GM19351 (cell line): Measurements from ENCODE around the gene TPP1.

Experiments
- ATAC-seq: cut with Tn5 transposase; IDR thresholded peaks from one replicate; pipeline ENCODE4 v1.9.1; 2021; ENCODE audit warnings: mild to moderate bottlenecking, moderate library complexity; ENCODE audit not compliant: unreplicated experiment

TPP1 gene

DNA sequence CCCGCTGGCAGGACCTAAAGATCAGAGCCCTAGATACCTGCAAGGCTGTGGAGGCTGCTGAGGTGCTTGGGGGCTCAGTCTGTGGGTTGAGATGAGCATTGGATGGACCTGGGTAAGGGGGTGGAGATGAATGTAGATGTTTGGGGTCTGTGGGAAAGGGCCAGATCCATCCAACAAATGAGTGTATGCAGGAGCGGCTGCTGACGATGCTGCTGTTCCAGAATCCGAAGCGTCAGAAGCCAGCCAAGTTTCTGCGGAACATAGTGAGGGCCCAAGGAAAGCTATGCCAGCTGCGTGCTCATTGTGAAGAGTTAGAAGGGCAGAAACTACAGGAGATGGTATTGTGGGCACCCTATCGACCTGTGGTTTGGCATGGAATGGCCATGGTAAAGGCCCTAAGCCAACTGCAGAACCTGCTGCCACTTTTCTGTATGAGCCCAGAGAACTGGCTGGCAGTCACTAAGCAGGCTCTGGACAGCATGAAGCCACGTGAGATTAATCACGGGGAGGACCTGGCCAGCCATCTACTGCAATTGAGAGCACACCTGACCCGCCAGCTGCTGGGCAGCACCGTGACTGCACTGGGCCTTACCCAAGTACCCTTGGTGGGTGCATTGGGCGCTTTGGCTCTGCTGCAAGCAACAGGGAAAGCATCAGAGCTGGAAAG is 52.4 kb downstream of the TPP1 start:
- no peak for ATAC-seq

DNA sequence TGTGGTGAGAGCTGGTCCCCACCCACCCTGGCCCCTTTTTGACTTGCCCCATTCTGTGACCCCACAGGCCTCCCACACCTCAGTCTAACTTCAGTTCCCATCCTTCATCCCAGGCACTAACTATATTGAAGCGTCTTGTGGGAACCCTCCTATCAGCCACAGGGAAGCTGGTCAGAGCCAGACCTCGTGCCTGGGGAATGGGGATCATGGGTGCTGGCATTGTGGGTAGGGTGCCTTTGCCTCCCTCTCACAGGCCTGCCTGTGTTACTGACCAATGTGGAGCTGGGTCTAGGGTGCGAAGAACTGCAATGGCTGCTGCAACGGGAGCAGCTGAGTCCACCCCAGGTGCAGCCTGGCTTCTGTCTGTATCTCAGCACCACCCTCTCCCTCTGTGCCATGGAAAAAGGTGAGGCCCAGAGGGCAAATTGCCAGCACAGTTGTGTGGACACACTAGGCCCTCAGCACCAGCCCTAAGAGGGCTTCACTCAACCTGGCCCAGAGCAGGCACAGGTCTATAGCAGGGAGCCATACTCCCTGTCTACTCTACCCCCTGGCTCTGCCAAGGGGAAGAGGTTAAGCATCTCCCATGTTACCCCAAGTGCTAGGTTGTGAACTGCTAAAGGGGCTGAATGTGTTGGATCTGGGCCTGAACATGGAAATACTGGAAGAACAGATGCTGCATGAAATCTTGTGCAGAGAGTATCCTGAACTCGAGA is 53.1 kb downstream of the TPP1 start:
- ATAC-seq = no peak

DNA sequence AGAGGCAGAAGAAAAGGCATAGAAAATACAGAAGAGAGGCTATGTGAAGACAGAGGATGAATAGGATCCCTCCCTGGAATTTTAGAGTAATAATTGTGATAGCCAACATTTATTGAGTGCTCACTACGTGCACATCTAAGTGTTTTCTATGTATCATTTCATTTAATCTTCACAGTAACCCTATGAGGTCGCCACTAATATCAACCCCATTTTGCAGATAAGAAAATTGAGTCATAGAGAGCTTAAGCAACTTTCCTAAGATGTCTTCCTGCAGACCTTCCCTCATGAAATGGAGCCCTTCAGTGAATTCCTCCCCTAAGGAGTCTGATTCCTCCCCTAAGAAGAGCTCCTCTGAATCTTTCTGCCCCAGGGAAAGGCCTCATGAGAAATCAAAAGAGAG is 53.9 kb downstream of the TPP1 start:
- no peak for ATAC-seq

DNA sequence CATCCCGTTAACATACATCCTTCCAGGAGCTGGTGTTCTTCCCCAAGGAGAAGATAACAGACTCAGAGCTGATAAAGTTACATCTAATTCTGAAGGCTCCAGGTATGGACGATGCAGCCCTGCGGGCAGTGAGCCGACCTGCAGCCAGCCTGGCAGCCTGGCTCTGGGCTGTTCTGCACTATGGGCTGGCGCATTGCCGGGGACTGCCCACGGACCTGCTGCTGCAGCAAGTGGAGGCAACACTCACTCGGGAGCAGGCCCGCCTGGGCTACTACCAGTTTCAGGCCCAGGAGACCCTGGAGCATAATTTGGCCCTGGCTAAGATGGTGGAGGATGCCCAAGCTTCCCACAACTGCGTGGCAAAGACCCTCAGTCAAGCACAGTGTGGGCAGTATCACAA is 55.6 kb downstream of the TPP1 start:
- ATAC-seq = no peak

DNA sequence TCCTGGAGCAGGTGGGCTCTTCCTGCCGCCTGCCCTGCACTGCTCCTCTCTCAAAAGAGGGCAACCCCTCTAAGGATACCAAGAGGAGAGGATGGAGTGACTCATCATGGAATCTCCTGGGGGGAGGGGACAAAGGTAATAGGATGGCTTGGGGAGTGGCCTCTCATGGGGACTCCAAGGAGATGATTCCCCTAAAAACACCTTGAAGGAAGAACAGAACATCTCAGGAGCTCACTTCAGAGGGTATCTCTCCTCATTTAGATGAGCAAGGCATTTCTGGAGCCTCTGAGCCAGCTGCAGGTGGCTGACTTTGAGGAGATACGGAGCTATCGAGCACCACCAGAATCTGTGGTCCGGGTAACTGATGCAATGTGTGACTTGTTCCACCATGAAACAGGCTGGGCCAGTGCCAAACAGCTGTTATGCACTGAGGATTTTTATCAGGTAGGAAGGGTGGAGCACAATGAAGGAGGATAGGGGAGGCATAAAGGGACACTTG is 56.1 kb downstream of the TPP1 start:
- ATAC-seq = no peak
